ENCODE data around the gene CFAP74.

CFAP74 gene

DNA sequence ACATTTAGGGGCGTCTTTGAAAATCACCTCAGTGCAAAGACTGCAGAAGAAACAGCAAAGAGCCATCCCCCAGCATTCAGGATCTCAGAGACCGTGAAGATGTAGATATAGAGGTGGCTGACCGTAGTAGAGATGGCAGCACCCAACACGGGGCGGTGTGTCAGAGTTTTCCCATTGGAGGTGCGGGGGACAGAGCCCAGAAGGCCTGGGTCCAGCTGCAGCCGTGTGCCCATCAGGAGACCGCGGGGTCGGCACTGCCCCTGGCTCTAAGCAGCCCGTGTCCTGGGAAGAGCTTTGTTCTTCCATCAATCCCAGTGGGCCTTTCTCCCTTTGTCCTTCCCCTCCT lies 16.7 kb upstream of the CFAP74 start:
- DNase-seq, result no peak

DNA sequence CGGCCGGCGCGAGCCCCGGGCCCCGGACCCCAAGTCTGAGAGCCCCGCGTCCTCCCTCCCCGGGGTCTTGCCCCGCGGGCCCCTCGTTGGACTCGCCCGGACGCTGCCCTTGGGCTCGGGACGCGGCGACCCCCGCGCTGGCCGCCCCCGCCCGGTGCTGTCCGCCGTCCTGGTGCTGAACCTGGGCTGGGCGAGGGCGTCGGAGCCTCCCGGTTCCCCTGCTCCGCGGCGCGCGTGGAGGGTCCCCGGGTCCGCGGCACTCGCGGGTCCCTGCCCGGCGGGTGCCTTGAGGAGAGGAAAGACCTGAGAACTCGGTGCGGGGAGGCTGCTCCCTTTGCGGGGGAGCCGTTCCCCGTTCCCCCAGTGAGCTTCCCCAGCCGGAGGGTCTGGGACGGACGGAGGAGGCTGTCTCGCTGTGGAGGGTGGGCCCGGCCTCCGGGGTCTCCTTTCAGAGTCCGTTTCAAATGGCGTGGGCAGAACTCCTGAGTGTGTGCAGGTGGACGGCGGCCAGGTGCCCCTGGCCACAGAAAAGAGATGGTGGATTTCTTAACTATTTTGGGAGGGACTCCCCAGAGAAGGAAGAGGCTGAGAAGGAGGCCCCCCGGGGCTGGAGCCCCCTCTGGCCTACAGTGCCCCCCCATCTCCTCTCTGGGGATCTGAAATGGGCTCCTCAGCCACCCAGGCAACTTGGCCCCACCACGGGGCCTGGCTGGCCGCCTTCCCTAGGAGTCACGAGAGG lies 16.2 kb upstream of the CFAP74 start:
- no peak for DNase-seq

- no peak for DNase-seq
Observed at GRCh38 chr1:2019172-2019543, 15.6 kb upstream of the CFAP74 start, which contains the start of gene GABRD. Gene GABRD, plus strand, starts transcription at chr1:2019345. Its CDS starts 79 bp downstream, at chr1:2019424.

- DNase-seq, result no peak
Observed at GRCh38 chr1:2018217-2019171, 14.9 kb upstream of the CFAP74 start.

DNA sequence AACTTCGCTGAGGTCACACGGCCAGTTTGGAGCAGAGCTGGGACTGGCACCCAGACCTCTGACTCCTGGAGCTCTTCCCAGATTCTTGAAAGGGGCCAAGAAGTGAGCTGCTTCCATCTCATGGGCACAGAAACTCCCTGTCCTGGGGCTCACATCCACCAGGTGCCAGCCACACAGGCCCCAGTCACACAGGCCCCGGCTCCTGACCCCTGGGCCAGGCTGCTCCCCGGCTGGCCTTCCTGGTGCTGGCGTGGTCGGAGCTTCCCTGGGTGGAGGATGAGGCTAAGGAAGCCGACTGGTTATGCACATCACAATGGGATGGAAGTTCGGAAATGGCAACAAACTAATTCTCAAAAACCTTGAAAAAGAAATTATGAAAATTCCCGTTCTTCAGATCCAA lies 12.5 kb upstream of the CFAP74 start:
- DNase-seq, result no peak

DNA sequence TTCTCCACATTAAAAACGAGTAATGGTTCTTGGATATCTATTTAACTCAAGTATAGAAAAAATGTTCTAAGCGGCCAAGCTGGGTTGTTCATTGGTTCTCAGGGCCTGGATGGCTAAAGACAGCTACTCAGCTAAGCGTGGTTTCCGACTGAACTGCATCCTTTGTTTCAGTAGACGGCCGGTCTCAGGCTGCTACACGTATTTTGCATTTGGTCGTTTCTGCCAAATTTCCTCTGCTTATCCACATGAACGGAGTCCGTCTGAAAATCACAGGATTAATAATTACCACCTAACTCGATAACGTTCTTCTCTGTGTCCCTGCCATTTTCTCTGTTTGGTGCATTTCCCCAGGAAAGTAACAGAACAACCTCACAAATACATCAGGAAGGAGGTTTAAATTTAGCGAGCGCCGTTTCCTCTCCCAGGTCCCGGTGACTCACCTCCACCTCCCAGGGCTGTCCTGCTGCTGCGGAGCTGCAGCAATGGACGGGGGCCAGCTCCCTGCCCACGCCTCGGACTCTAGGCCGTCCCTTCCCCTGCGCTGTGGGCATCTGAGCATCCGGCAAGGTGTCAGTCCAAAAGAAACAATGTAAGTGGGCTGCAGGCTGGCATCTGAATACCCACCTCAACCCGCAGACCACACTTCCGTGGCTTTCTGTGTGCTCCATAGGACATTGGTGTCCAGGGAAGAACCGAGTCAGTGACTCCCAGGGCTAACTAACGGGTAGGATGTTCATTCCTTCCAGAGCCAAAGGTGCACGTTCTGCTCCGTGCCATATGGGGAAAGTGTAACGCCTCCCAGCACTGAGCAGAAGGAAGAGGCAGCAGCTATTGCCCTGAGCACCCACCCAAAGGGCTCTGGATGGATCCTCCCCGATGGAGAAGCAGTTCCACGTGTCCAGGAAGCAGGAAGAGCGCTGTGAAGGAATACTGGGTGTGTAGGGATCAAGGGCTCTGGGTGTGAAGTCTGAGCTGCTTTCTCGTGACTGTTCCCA lies 11.5 kb upstream of the CFAP74 start:
- DNase-seq, result no peak

- no peak for DNase-seq
Observed at GRCh38 chr1:2014181-2014580, 10.6 kb upstream of the CFAP74 start.

- no peak for DNase-seq
Observed at GRCh38 chr1:2009101-2010053, 5.8 kb upstream of the CFAP74 start.

DNA sequence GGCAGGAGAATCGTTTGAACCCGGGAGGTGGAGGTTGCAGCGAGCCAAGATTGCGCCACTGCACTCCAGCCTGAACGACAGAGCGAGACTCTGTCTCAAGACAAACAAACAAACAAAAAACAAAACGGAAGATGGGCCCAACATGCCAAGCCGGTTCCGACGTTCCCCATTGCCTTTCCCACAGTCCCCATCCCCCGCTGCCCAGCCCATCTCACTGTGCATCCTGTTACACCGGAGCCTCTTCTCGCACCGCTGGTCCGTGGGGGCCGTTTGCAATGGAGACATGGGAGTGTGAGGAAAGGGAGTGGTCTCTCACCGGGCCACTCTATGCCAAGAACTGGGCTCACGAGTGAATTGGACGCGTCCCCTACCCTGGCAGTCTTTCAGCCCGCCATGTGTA lies 1.3 kb upstream of the CFAP74 start:
- no peak for DNase-seq

DNA sequence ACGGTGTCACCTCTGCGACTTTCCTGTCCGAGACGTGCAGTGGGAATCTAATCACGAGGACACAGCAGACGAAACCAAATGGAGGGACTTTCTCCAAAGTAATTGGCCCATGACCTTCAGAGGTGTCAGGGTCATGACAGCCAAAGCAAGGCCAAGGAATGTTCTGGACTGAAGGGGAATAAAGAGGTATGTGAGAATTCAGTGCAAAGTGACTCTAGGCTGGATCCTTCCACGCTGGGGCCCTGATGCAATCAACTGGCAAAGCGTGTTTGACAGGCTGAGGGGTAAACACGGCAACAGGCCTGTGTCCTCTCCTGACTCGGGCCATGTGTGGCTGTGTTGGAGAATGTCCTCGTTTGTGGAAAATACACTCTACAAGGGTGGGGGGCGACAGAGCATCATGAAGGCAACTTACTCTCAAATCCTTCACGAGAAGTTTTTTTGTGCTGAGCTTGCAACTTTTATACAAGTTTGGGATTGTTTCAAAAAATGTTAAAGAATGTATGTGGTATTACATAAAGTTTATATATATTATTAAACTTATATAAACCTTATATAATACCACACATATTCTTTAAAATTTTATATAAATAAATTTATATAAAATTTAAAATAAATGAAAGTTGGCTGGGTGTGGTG lies 1.7 kb downstream of the CFAP74 start:
- no peak for DNase-seq

GRCh38 chr1:2000850-2001249 lies 2.7 kb downstream of the CFAP74 start:
- no peak for DNase-seq

DNA sequence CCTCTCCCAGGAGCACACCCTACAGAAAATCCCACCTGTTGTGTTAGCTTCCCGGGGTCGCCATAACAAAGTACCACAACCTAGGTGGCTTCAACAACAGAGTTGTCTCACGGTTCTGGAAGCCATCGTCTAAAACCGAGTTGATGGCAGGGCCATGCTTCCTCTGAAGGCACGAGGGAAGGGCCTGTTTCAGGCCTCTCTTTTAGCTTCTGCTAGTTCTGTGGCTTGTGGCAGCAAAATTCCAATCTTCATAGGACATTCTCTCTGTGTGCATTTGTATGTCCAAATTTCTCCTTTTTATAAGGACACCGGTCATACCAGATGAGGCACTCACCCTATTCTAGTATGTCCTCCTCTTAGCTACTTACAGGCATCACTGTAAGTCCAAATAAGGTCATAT lies 3.2 kb downstream of the CFAP74 start:
- no peak for DNase-seq

DNA sequence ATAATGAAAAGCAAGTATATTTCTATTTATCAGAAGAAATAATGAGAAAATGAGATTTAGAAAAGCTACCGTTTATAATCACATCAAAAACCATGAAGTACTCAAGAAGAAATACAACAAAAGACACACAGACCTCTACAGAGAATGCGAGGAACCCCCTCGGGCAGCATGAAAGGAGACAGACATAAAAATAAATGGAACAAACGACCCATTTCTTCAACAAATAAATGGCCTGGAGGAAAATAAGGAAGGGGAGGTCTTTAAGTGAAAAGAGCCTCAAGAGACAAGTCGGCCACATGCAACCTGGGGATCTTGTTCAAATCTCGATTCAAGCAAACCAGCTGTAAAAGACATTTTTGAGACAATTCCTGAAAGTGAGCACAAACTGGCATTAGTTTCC lies 6.0 kb downstream of the CFAP74 start:
- DNase-seq, result no peak

GRCh38 chr1:1996207-1996651 lies 7.4 kb downstream of the CFAP74 start:
- peak in 1 of 2 donors; percentile 15 for DNase-seq

DNA sequence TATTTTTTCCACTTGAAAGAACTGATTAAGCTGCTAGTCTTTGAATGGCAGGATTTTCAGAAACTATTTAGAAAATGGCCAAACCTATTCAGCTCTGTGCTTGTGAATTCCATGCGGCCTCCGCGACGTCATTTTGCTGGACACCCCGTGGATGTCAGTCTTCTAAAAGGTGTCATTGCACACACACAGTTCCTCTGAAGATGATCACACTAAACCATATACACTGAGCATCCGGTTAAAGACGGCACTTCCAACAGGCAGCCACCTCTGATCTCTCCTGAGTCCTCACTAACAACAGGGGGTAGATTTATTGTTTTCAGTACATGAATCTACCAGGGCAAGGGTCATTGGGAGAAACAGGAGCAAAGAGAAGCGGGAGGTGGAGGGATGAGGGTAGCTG lies 9.1 kb downstream of the CFAP74 start:
- no peak for DNase-seq

DNA sequence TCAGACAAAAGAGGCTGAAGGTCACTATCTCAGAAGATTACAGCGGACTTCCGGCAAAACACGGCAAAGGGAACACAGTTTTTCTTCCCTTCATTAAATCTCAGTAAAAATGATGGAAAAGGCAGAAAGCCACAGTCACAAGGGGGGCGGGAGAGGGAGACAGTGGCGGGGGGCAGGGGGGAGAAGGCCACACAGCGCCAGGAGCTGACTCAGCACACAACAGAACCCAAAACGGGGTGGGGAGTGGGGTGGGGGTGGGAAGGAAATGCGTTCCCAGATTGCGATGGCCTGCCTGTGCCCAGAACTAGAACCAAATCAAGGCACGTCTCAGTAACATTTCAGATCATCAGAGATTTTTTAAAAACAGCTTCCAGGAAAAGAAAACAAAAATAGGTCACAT lies 13.4 kb downstream of the CFAP74 start:
- no peak for DNase-seq

DNA sequence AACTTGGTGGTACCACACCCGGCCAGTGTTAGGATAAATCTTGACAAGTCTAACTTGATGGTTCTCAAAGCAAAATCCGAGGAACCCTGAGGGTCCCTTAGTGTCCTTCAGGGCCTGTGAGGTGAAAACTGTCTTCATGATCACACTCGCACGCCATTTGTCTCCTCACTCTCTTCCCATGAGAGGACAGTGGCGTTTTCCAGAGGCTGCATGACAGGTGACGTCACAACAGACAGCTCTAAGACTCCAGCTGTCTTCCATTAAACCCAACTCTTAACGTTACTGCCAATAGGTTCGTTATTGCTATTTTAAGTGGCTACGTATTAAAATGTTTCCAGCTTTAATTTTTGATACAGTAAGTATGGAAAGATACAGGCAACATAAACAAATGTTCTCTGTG lies 13.8 kb downstream of the CFAP74 start:
- DNase-seq, result no peak

DNA sequence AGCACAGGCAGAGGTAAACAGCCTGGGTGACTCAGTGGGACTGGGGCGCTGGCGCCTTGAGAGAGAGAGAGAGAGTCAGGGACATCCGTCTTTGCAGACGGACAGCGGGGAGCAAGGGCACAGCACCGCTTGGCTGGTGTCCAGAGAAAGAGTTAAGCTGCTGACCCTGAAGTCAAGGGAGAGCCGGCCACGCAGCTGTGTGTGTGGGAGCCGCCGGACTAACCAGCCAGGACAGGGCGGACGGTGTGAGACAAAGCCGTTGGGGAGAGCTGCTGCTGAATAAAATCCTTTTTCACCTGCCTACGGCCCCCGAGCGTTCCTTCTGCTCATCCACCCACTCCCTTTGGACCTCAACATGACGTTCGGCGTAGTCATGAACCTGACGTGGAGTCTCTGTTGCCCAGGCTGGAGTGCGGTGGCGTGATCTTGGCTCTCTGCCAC lies 14.5 kb downstream of the CFAP74 start:
- no peak for DNase-seq

DNA sequence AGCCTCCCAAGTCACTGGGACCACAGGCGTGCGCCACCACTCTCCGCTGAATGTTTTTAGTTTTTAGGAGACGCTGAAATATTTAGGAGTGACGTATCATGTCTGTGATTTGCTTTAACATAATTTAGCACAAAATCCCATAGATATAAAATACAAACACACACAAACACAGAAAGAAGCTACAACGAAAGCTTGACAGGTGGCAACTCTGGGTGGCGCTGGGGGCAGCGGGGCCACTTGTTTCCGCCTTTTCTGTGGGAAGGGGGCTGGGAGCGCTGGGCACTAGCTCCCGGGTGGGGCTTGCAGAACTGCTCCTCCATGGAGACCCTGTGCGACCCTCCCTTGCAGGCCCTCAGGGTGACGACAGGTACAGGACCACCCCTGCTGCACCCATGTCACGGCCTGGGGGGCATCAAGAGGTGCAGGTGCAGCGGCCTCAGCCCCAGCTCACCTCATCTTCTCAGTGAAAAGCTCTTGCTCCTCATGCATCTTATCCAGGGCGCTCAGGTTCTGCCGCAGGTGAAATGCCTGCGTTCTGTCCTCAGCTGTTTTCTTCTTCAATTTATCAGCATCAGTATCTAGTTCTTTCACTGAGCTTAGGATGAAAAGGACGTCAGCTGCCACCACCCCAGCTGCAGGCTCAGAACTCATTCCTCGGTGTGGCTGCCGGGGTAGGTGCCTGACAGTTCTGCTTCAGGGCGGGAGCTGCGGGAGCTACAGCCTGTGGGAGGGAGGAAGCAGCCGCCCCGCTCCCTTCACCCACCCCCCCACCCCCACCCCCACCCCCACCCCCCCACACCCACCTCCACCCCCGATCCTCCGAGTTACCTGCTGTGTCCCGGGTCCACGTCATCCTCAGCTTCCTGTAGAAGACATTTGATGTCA lies 15.3 kb downstream of the CFAP74 start:
- no peak for DNase-seq

DNA sequence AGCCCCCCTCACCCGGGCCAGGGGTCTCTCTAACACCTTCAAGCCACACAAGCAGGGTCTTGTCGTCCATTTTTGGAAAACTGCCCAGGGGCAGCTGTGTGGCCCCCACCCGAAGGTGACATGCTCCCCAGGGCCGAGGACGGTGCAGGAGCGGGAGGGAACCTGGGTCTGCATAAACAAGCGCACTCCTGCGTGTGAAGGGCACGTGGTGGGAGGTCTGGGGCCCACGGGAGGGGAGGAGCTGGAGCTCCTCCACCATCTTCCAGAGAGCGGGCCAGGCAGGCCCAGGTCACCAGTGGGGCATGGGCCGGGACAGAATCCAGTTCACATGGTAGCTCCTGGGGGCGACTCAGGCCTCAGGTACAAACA lies 16.5 kb downstream of the CFAP74 start:
- no peak for DNase-seq
